Measurements from ENCODE around the gene TRPM6. TPM values are rescaled to one million over a fixed set of nuclear protein-coding genes. Genes with fewer than 3 reads are reported as not detected.

Gene TRPM6
- total RNA-seq, 1 experiment from 2014 or later: 0.57 TPM

DNA sequence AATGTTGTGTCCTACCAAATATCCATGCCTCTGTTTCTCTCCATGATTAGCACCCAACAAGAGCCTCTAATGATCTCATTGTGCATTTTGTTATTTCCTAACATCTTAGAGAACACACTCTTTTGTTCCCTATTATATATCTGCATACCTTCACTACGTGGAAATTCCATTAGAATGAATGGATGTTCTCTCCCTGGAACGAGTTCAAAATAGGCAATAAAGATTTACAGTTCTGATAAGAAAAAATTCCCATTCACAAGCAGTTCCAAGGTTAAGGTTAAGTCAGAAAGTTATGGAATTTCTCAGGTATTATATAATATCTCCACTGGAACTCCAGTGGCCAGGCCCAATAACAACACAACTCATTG is 83.7 kb downstream of the TRPM6 start:
- H2AFZ ChIP-seq (ENCODE audit: low read length): no peak overlapping the region
- no peak overlapping the region for H2BK12ac ChIP-seq (ENCODE audit: insufficient read length, low read depth, low read length)
- no peak overlapping the region for H3K9ac ChIP-seq (ENCODE audit: extremely low read depth, insufficient read length, low read length)
- no peak overlapping the region for H3K27ac ChIP-seq (ENCODE audit: insufficient read length, low read depth, low read length)
- no peaks in the 10 kb centered on the region for H3K79me2 ChIP-seq (ENCODE audit: insufficient read depth, low read length)
- no peaks in the 10 kb centered on the region for H3K9me3 ChIP-seq (ENCODE audit: control insufficient read depth, low read depth, low read length)
- Mint-ChIP-seq H3K36me3 (ENCODE audit: insufficient read depth in 1 of 3, low read depth in 3 of 3) (no peaks in the 10 kb centered on the region), H3K27me3 (ENCODE audit: low read depth) (no peaks in the 10 kb centered on the region), H3K4me3 (no peak overlapping the region), H3K4me1 (no peaks in the 10 kb centered on the region), H3K27ac (no peak overlapping the region), H3K9me3 (no peaks in the 10 kb centered on the region)
- H3T11ph ChIP-seq (ENCODE audit: low read length): no peak overlapping the region
- H3K4me1 ChIP-seq (ENCODE audit: insufficient read depth, low read length): no peaks in the 10 kb centered on the region
- no CpG with 5 or more reads among the region's 2 CpGs for WGBS (ENCODE audit: extremely low coverage, insufficient read length, low lambda C conversion rate)
- H2BK20ac ChIP-seq (ENCODE audit: low read depth, low read length, poor library complexity, severe bottlenecking): no peak overlapping the region
- DNase-seq: no peak
- H4K8ac ChIP-seq (replicated peaks; ENCODE audit: insufficient read length, low read depth, low read length): no peak overlapping the region
- no peaks in the 10 kb centered on the region for H3K23me2 ChIP-seq (ENCODE audit: insufficient read length, low read depth, low read length, poor library complexity, severe bottlenecking)
- H4K20me1 ChIP-seq (ENCODE audit: control insufficient read depth, insufficient read depth, insufficient read length): no peaks in the 10 kb centered on the region
- H3K4me2 ChIP-seq (ENCODE audit: insufficient read depth, insufficient read length, low read length): no peak overlapping the region
- no peak overlapping the region for H3K18ac ChIP-seq (ENCODE audit: insufficient read length, low read depth, low read length)
- H3K4ac ChIP-seq (ENCODE audit: low read depth, low read length): no peak overlapping the region
- no peak overlapping the region for H2BK5ac ChIP-seq (ENCODE audit: insufficient read length, low read length)
- H4K5ac ChIP-seq (ENCODE audit: insufficient read length, low read depth, low read length): no peak overlapping the region
- TF ChIP-seq CTCF (conservative IDR thresholded peaks at IDR 0.05): no peak
- no peak overlapping the region for H3K56ac ChIP-seq (ENCODE audit: insufficient read length, low read depth, low read length)
- no peaks in the 10 kb centered on the region for H3K79me1 ChIP-seq (ENCODE audit: insufficient read depth, low read depth, low read length, poor library complexity, severe bottlenecking)
- no peaks in the 10 kb centered on the region for H3K27me3 ChIP-seq (ENCODE audit: insufficient read depth, low read length)
- H2BK120ac ChIP-seq (ENCODE audit: low read depth, low read length, poor library complexity, severe bottlenecking): no peak overlapping the region
- no peak overlapping the region for H2BK15ac ChIP-seq (ENCODE audit: low read depth, low read length)
- H4K91ac ChIP-seq (ENCODE audit: insufficient read length, low read depth, low read length): no peak overlapping the region
- no peak overlapping the region for H2AK5ac ChIP-seq (ENCODE audit: insufficient read length, low read length)
- no peak overlapping the region for H3K23ac ChIP-seq (ENCODE audit: insufficient read length, low read depth, low read length)
- no peak overlapping the region for H3K14ac ChIP-seq (ENCODE audit: insufficient read depth, low read length)

Measured in H9 (cell line).